SJCRH30 (cell line): ENCODE measurements around the gene SPI1. TPM values are rescaled to one million over a fixed set of nuclear protein-coding genes. Genes with fewer than 3 reads are reported as not detected.

Experiments used
- DNase-seq, 2 experiments: peaks; one replicate each; pipeline ENCODE4 v3.0.0-alpha.2; 2015 to 2020
- H3K27ac ChIP-seq: fragments of 250-450 bp; sonication (Bioruptor Pico); 2 replicates; pipeline ENCODE4 v1.5.1; 2020; ENCODE audit warnings: mild to moderate bottlenecking, moderate library complexity
- H3K27me3 ChIP-seq: fragments of 250-450 bp; sonication (Bioruptor Pico); 2 replicates; pipeline ENCODE4 v1.5.1; 2020; ENCODE audit warnings: mild to moderate bottlenecking, moderate library complexity
- H3K36me3 ChIP-seq: fragments of 250-450 bp; sonication (Bioruptor Pico); 2 replicates; pipeline ENCODE4 v1.5.1; 2020; ENCODE audit warnings: mild to moderate bottlenecking, moderate library complexity
- H3K4me1 ChIP-seq: fragments of 250-450 bp; sonication (Bioruptor Pico); 2 replicates; pipeline ENCODE4 v1.5.1; 2020; ENCODE audit warnings: mild to moderate bottlenecking, moderate library complexity
- H3K4me3 ChIP-seq: fragments of 250-450 bp; sonication (Bioruptor Pico); 2 replicates; pipeline ENCODE4 v1.5.1; 2020; ENCODE audit warnings: mild to moderate bottlenecking, moderate library complexity
- H3K9me3 ChIP-seq: fragments of 250-450 bp; sonication (Bioruptor Pico); replicated peaks from 2 replicates; pipeline ENCODE4 v1.5.1; 2020; ENCODE audit warnings: mild to moderate bottlenecking, moderate library complexity
- total RNA-seq: library from RNA; depleted of rRNA; stranded (reverse); fragments of >200 nt; shearing (Covaris generic); gene quantifications from 2 replicates; pipeline ENCODE4 v1.2.3, GENCODE V29; 2014

SPI1 gene
- total RNA-seq, 1 experiment from 2014 or later = not detected

- peaks cover 10% of the 10 kb centered on the region for H3K4me1 ChIP-seq
- no peak overlapping the region for H3K27ac ChIP-seq
These were observed 32.3 kb upstream of the SPI1 start for GRCh38 chr11:47410370-47411264.

DNA sequence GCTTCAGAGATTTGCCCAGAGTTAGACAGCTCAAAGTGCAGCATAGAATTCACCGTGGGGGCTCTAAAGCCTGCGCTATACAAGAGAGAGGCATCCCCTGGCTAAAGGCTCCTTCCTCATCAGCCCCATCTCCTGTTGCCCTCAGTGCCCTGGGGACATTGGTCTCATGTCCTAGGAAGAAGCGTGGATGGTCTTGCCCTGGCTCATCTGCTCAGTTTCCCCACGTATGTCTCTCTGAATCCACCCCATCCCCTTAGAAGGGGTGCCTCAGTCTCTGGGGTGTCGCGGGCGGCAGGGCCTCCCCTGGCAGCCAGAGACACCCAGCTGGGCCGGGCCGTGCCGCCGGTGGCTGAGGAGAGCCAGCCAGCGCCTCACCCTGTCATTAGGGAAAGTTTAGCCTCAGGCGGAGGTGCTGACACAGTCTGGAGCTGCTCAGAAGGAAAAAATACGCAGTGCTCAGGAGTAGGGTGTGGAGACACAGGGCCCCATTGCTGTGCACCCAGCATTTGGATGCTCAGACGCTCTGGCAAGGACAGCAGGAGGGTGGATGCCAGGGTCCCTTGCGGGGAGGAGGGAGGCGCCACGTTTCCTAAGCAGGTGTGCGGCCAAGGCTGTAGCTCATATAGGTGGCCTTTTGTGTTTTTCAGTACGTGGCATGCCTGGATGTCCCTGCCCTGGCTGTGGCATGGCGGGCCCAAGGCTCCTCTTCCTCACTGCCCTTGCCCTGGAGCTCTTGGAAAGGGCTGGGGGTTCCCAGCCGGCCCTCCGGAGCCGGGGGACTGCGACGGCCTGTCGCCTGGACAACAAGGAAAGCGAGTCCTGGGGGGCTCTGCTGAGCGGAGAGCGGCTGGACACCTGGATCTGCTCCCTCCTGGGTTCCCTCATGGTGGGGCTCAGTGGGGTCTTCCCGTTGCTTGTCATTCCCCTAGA lies 31.4 kb upstream of the SPI1 start:
- H3K27me3 ChIP-seq = no peaks in the 10 kb centered on the region
- no peak overlapping the region for H3K27ac ChIP-seq

More at GRCh38 chr11:47410370-47411264, 32.3 kb upstream of the SPI1 start:
- Histone ChIP-seq H3K36me3 (no peaks in the 10 kb centered on the region), H3K9me3 (no peaks in the 10 kb centered on the region), H3K4me3 (no peak overlapping the region), H3K27me3 (no peaks in the 10 kb centered on the region)
- no peak for DNase-seq

GRCh38 chr11:47408598-47409439 lies 30.5 kb upstream of the SPI1 start:
- no peaks in the 10 kb centered on the region for H3K36me3 ChIP-seq
- H3K9me3 ChIP-seq = no peaks in the 10 kb centered on the region
- peak; percentile 38 to 48 for DNase-seq
- peak overlapping the region; percentile 81 for H3K4me3 ChIP-seq
- H3K4me1 ChIP-seq = no peaks in the 10 kb centered on the region; the same call in 1 of the 2 replicates
- no peaks in the 10 kb centered on the region for H3K27me3 ChIP-seq
- peak overlapping the region; percentile 49 for H3K27ac ChIP-seq

More for the DNA sequence above, 31.4 kb upstream of the SPI1 start:
- peak overlapping the region; percentile 81 for H3K4me3 ChIP-seq
- no peak for DNase-seq
- H3K36me3 ChIP-seq = no peaks in the 10 kb centered on the region
- peaks cover under 1% of the 10 kb centered on the region for H3K4me1 ChIP-seq
- no peaks in the 10 kb centered on the region for H3K9me3 ChIP-seq

GRCh38 chr11:47407746-47408590 lies 29.6 kb upstream of the SPI1 start, which contains the start of gene SLC39A13:
Gene SLC39A13, plus strand, starts transcription at chr11:47408590. Its CDS starts 1,505 bp downstream, at chr11:47410095.
- no peaks in the 10 kb centered on the region for H3K36me3 ChIP-seq
- H3K9me3 ChIP-seq = no peaks in the 10 kb centered on the region
- no peaks in the 10 kb centered on the region for H3K27me3 ChIP-seq
- no peaks in the 10 kb centered on the region; the same call in 1 of the 2 replicates for H3K4me1 ChIP-seq
- peak within 1 kb of the TSS; percentile 81 for H3K4me3 ChIP-seq
- H3K27ac ChIP-seq = peak within 1 kb of the TSS; percentile 49
- DNase-seq = peak; percentile 95 to 97

DNA sequence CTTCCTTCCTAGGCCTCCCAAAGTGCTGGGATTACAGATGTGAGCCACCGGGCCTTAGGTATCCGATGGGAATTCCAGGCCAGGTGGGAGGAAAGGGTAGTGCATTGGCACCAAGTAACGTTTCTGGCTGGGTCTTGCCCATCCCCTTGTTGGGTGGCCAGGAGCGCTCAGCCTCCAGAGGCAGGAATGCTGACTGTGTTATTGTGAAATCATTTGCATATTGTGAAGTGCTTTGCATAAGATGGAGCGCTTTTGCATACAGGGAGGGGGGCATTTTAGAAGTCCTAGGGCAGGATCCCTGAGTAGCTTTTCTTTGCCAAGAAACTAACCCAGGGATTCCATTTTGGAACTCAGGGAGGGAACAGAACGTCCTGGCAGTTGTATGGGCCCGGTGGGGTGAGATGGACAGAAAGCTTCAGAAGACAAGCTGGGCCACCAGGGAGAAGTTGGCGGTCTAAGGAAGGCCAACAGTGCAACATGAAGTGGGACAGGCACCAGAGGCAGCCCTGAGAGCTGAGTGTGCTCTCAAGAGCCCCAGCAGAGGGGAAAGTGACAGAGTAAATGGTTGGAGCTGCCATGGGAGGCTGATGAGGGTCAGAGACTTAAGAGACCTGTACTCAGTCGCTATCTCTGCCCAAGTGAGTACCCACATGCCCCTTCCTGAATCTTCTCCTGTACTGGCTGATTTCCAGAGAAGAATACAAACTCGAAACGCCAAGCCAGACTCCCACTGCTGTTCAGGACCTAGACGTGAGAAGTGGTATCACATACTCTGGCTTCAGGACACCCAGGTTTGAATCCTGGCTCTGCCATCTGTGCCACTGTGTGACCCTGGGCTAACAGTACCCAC lies 28.8 kb upstream of the SPI1 start:
- no peaks in the 10 kb centered on the region; the same call in 1 of the 2 replicates for H3K4me1 ChIP-seq
- H3K27me3 ChIP-seq = no peaks in the 10 kb centered on the region
- no peak for DNase-seq
- no peak overlapping the region; the same call in 1 of the 2 replicates for H3K27ac ChIP-seq
- no peaks in the 10 kb centered on the region for H3K9me3 ChIP-seq
- no peaks in the 10 kb centered on the region for H3K36me3 ChIP-seq
- peak overlapping the region; percentile 81 for H3K4me3 ChIP-seq

- Histone ChIP-seq H3K27ac (no peak overlapping the region), H3K36me3 (no peaks in the 10 kb centered on the region), H3K4me3 (no peak overlapping the region), H3K4me1 (peaks cover 8% of the 10 kb centered on the region; the same call in 1 of the 2 replicates), H3K27me3 (no peaks in the 10 kb centered on the region), H3K9me3 (no peaks in the 10 kb centered on the region)
- no peak for DNase-seq
These were observed 25.2 kb upstream of the SPI1 start for GRCh38 chr11:47403571-47403970.

- Histone ChIP-seq H3K27ac (no peak overlapping the region), H3K36me3 (no peaks in the 10 kb centered on the region), H3K4me3 (no peak overlapping the region), H3K27me3 (no peaks in the 10 kb centered on the region), H3K9me3 (no peaks in the 10 kb centered on the region), H3K4me1 (peaks cover 8% of the 10 kb centered on the region; the same call in 1 of the 2 replicates)
- DNase-seq = no peak
These were observed 24.8 kb upstream of the SPI1 start for GRCh38 chr11:47403135-47403534.

GRCh38 chr11:47400768-47401279 lies 22.5 kb upstream of the SPI1 start:
- H3K27ac ChIP-seq = no peak overlapping the region
- DNase-seq = no peak
- H3K36me3 ChIP-seq = no peaks in the 10 kb centered on the region
- H3K27me3 ChIP-seq = no peaks in the 10 kb centered on the region
- H3K9me3 ChIP-seq = no peaks in the 10 kb centered on the region
- peaks cover 8% of the 10 kb centered on the region; the same call in 1 of the 2 replicates for H3K4me1 ChIP-seq
- H3K4me3 ChIP-seq = peak overlapping the region; percentile 58; the same call in 1 of the 2 replicates

DNA sequence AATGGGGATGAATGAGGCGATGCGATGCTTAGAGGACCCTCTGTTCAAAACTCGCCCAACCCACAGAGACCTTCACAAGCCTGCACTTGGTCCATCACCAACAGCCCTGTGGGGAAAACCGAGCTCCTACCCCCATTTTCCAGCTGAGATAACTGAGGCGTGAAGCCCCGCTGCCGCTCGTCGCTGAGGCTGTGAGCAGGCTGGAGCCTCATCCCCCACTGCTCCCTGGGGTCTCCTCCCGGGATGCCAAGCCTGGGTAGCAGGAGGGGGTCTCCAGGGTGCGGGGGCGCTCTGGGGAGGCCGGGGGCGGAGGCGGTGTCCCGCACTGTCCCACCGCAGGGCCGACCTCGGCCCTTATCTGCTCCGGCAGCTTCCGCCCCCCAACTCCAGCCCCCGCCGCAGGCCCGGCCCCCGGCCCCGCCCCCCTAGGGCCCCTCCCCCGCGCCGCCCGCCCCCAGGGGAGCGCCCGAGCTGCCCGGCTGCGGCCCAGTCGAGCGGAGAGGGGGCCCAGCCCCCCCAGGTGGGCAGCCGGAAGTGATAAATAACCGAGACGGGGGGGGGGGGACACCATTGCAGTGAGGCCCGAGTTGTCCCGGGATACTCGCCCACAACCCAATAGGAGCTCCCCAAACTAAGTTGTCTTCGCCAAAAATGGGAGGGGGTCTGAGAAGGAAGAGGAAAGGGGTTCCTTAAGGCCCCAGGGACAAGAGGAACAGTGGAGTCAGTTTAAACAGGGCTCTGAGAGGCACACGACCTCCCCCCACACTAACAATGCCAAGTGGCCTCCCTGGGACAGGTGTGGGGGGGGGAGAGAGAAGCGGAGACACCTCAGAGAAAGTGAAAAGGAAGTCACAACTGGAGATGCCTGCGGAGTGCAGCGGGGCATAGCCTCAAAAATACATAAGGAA lies 21.8 kb upstream of the SPI1 start:
- H3K4me1 ChIP-seq = peaks cover 8% of the 10 kb centered on the region; the same call in 1 of the 2 replicates
- DNase-seq = peak in 1 of 2 experiments; percentile 45
- H3K4me3 ChIP-seq = peak overlapping the region; percentile 58
- H3K36me3 ChIP-seq = no peaks in the 10 kb centered on the region
- H3K9me3 ChIP-seq = no peaks in the 10 kb centered on the region
- H3K27ac ChIP-seq = no peak overlapping the region
- H3K27me3 ChIP-seq = no peaks in the 10 kb centered on the region

DNA sequence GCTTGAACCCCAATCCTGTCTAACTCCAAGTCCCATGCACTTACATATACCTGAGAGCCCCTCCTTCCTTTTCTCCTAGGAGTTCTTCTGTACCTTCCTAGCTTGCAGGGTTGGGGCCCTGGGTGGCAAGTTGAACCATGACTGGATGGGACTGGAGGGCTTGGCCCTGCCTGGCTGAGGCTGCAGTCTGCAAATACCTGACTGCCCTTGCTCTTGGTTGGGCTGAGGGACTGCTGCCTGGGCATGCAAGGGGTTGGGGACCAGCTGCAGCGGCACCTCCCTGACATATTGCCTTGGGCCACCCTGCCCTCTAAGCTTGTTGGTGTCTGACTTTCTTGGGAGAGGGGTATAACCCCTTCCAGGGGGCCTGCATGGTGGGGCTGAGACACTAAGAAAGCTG lies 20.2 kb upstream of the SPI1 start:
- no peaks in the 10 kb centered on the region for H3K27me3 ChIP-seq
- DNase-seq = no peak
- no peak overlapping the region for H3K4me3 ChIP-seq
- peaks cover 11% of the 10 kb centered on the region; the same call in 1 of the 2 replicates for H3K4me1 ChIP-seq
- no peaks in the 10 kb centered on the region for H3K9me3 ChIP-seq
- no peak overlapping the region for H3K27ac ChIP-seq
- no peaks in the 10 kb centered on the region for H3K36me3 ChIP-seq

- H3K4me3 ChIP-seq = no peak overlapping the region
- H3K27ac ChIP-seq = no peak overlapping the region
- H3K36me3 ChIP-seq = no peaks in the 10 kb centered on the region
- peaks cover 15% of the 10 kb centered on the region; the same call in 1 of the 2 replicates for H3K4me1 ChIP-seq
- DNase-seq = no peak
- no peaks in the 10 kb centered on the region for H3K27me3 ChIP-seq
- no peaks in the 10 kb centered on the region for H3K9me3 ChIP-seq
These were observed 19.7 kb upstream of the SPI1 start for GRCh38 chr11:47398011-47398410.

DNA sequence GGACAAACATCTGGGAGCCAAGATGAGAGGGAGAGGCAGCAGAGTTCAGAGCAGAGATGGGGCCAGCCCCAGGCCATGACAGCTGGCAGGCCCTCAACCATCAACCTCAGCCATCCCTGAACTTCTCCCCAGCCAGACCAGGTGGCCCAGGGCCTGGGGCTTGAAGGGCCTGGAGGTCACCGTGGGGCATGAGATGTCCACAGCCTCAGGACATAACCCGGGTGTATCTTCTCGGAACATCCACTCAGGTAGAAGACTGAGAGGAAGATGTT lies 17.6 kb upstream of the SPI1 start:
- Histone ChIP-seq H3K9me3 (no peaks in the 10 kb centered on the region), H3K36me3 (no peaks in the 10 kb centered on the region), H3K4me1 (peaks cover 15% of the 10 kb centered on the region; the same call in 1 of the 2 replicates), H3K27me3 (no peaks in the 10 kb centered on the region), H3K27ac (no peak overlapping the region), H3K4me3 (no peak overlapping the region)
- no peak for DNase-seq
